IPS-11a (cell line): ENCODE measurements around the gene DOCK4.
"Not testable (repeated sequence)": the region's sequence is repeated elsewhere in the genome, so short reads cannot be mapped to it uniquely, and the experiment has no call there.

Source experiments
- H3K4me3 ChIP-seq: one replicate; pipeline ENCODE4 v1.5.1; 2013; ENCODE audit warnings: low read depth, low read length, control low read depth

DOCK4 gene

GRCh38 chr7:112206238-112206990, at the start of gene DOCK4, which contains the start of gene ZNF277:
DOCK4 (minus strand) TSS chr7:112206399; CDS start chr7:112206138, 261 bp downstream.
ZNF277 (plus strand) TSS chr7:112206695; CDS start chr7:112206717, 22 bp downstream.
- peak within 1 kb of the TSS; percentile 85 for H3K4me3 ChIP-seq

GRCh38 chr7:112255388-112255720, 49.2 kb upstream of the DOCK4 start:
- no peak overlapping the region for H3K4me3 ChIP-seq

GRCh38 chr7:112254709-112255387, 48.6 kb upstream of the DOCK4 start:
- no peak overlapping the region for H3K4me3 ChIP-seq

- no peak overlapping the region for H3K4me3 ChIP-seq
These were observed 48.0 kb upstream of the DOCK4 start for GRCh38 chr7:112254156-112254555.

- no peak overlapping the region for H3K4me3 ChIP-seq
These were observed 46.5 kb upstream of the DOCK4 start for GRCh38 chr7:112252691-112253090.

- H3K4me3 ChIP-seq: no peak overlapping the region
These were observed 45.9 kb upstream of the DOCK4 start for GRCh38 chr7:112252141-112252540.

- H3K4me3 ChIP-seq: not testable (repeated sequence)
These were observed 43.8 kb upstream of the DOCK4 start for GRCh38 chr7:112249967-112250366.

- H3K4me3 ChIP-seq: no peak overlapping the region
These were observed 42.4 kb upstream of the DOCK4 start for GRCh38 chr7:112248598-112248997.

- no peak overlapping the region for H3K4me3 ChIP-seq
These were observed 32.8 kb upstream of the DOCK4 start for GRCh38 chr7:112238852-112239610.

- no peak overlapping the region for H3K4me3 ChIP-seq
These were observed 32.1 kb upstream of the DOCK4 start for GRCh38 chr7:112238330-112238729.

GRCh38 chr7:112236597-112236996, 30.4 kb upstream of the DOCK4 start:
- H3K4me3 ChIP-seq: no peak overlapping the region

GRCh38 chr7:112234147-112234546, 27.9 kb upstream of the DOCK4 start:
- no peak overlapping the region for H3K4me3 ChIP-seq

- no peak overlapping the region for H3K4me3 ChIP-seq
These were observed 27.0 kb upstream of the DOCK4 start for GRCh38 chr7:112233048-112233697.

GRCh38 chr7:112232212-112232978, 26.2 kb upstream of the DOCK4 start:
- H3K4me3 ChIP-seq: no peak overlapping the region

- no peak overlapping the region for H3K4me3 ChIP-seq
These were observed 22.4 kb upstream of the DOCK4 start for GRCh38 chr7:112228632-112229031.

- no peak overlapping the region for H3K4me3 ChIP-seq
These were observed 20.6 kb upstream of the DOCK4 start for GRCh38 chr7:112226701-112227276.

GRCh38 chr7:112225006-112225405, 18.8 kb upstream of the DOCK4 start:
- no peak overlapping the region for H3K4me3 ChIP-seq

GRCh38 chr7:112224186-112224585, 18.0 kb upstream of the DOCK4 start:
- no peak overlapping the region for H3K4me3 ChIP-seq

- H3K4me3 ChIP-seq: no peak overlapping the region
These were observed 17.1 kb upstream of the DOCK4 start for GRCh38 chr7:112223310-112223709.

- no peak overlapping the region for H3K4me3 ChIP-seq
These were observed 14.8 kb upstream of the DOCK4 start for GRCh38 chr7:112220877-112221434.
